A549 (cell line): ENCODE measurements around the gene FAM20C. TPM values are rescaled to one million over a fixed set of nuclear protein-coding genes. Genes with fewer than 3 reads are reported as not detected.

Experiments
- ATAC-seq, 2 experiments: fragments of 200-7000 bp in 1 of 2; fragments of >200 bp in 1 of 2; cut with Nextera tagmentation in 1 of 2; cut with Tn5 transposase in 1 of 2; 3 replicates each; pipeline versions ENCODE4 v1.8.0 to v1.9.1; 2018 to 2020; ENCODE audit warnings: mild to moderate bottlenecking in 1 of 2, moderate library complexity in 1 of 2
- CTCF ChIA-PET: fragments of 300-600 bp; sonication (Branson Sonifier 250); formaldehyde crosslinking; extraction: SDS; loops from one replicate; lab custom pipeline; 2021; ENCODE audit warnings: antibody characterized with exemption, inconsistent platforms; lab: Yijun Ruan, JAX
- POLR2A ChIA-PET: fragments of 350-600 bp; formaldehyde crosslinking; extraction: SDS; loops from one replicate; lab custom pipeline; 2021; ENCODE audit warnings: antibody characterized with exemption, inconsistent platforms; lab: Yijun Ruan, JAX
- DNase-seq, 2 experiments: peaks; one replicate each; pipeline versions ENCODE4 v3.0.0 to v3.0.0-alpha.2; 2011 to 2016; ENCODE audit warnings: low read depth in 1 of 2, low spot score in 1 of 2
- FAIRE-seq: peaks from 2 replicates; lab custom pipeline; 2011; peaks lifted over from hg19 to GRCh38; lab: Jason Lieb, UNC
- H3K27ac ChIP-seq, 2 experiments: fragments of >200 bp; sonication (Bioruptor Twin); formaldehyde crosslinking; 3 replicates each; pipeline ENCODE4 v1.5.1; 2016 to 2017
- H3K4me1 ChIP-seq: fragments of >200 bp; sonication (Bioruptor Twin); formaldehyde crosslinking; 3 replicates; pipeline ENCODE4 v1.6.1; 2016
- H3K4me2 ChIP-seq: fragments of >200 bp; sonication (Bioruptor Twin); formaldehyde crosslinking; 3 replicates; pipeline ENCODE4 v1.6.1; 2016
- H3K4me3 ChIP-seq: fragments of >200 bp; sonication (Bioruptor Twin); formaldehyde crosslinking; 3 replicates; pipeline ENCODE4 v1.5.1; 2016
- H3K9me3 ChIP-seq: fragments of >200 bp; sonication (Bioruptor Twin); formaldehyde crosslinking; 3 replicates; pipeline ENCODE4 v1.6.1; 2016
- BCL3 ChIP-seq: fragments of >200 bp; sonication (Bioruptor Twin); formaldehyde crosslinking; IDR thresholded peaks from 3 replicates; pipeline ENCODE4 v1.6.1; 2016
- FOSL2 ChIP-seq, 2 experiments: fragments of 450-650 bp in 1 of 2; fragments of >200 bp in 1 of 2; sonication (Bioruptor Twin) in 1 of 2; formaldehyde crosslinking; IDR thresholded peaks; 2 replicates each; pipeline versions ENCODE4 v1.5.0 to v1.6.1; 2016 to 2020; ENCODE audit warnings: mild to moderate bottlenecking in 1 of 2, moderate library complexity in 1 of 2
- GATA3 ChIP-seq: IDR thresholded peaks from 2 replicates; pipeline ENCODE4 v1.6.1; 2012; ENCODE audit warnings: borderline replicate concordance
- HOXB13 ChIP-seq: fragments of 250-450 bp; sonication (Bioruptor Pico); IDR thresholded peaks from 2 replicates; pipeline ENCODE4 v1.5.0; 2020; ENCODE audit warnings: low read depth, mild to moderate bottlenecking, moderate library complexity
- HOXB5 ChIP-seq: fragments of 250-450 bp; sonication (Bioruptor Pico); IDR thresholded peaks from 2 replicates; pipeline ENCODE4 v1.5.0; 2020; ENCODE audit warnings: mild to moderate bottlenecking, moderate library complexity
- KDM1A ChIP-seq: fragments of 200-600 bp; sonication (generic); IDR thresholded peaks from 2 replicates; pipeline ENCODE4 v1.6.1; 2016; ENCODE audit warnings: low read depth, mild to moderate bottlenecking
- NFE2L2 ChIP-seq: fragments of 150-350 bp; conservative IDR thresholded peaks from 2 replicates; pipeline ENCODE4 v1.6.1; 2014; ENCODE audit warnings: low read length
- PHF8 ChIP-seq: fragments of 200-600 bp; sonication (generic); IDR thresholded peaks from 2 replicates; pipeline ENCODE4 v1.6.1; 2016; ENCODE audit warnings: low read depth, mild to moderate bottlenecking, antibody characterized with exemption, moderate library complexity, borderline replicate concordance
- SREBF2 ChIP-seq: fragments of 450-650 bp; IDR thresholded peaks from 2 replicates; pipeline ENCODE4 v1.6.1; 2014; ENCODE audit warnings: mild to moderate bottlenecking, moderate library complexity
- TFCP2L1 ChIP-seq: fragments of 250-450 bp; sonication (Bioruptor Pico); IDR thresholded peaks from 2 replicates; pipeline ENCODE4 v1.5.0; 2021; ENCODE audit warnings: mild to moderate bottlenecking
- TP53 ChIP-seq: fragments of 250-450 bp; sonication (Bioruptor Pico); IDR thresholded peaks from 2 replicates; pipeline ENCODE4 v1.5.0; 2021; ENCODE audit warnings: mild to moderate bottlenecking, moderate library complexity
- ZFP36 ChIP-seq: fragments of 450-650 bp; IDR thresholded peaks from 2 replicates; pipeline ENCODE4 v1.6.1; 2014; ENCODE audit warnings: borderline replicate concordance; ENCODE audit not compliant: partially characterized antibody
- ZSCAN20 ChIP-seq: fragments of 250-450 bp; sonication (Bioruptor Pico); IDR thresholded peaks from 2 replicates; pipeline ENCODE4 v1.8.0; 2022; ENCODE audit warnings: mild to moderate bottlenecking, moderate library complexity
- WGBS: methylation state at CpG from one replicate; pipeline ENCODE4 v1.1.6; 2017; ENCODE audit errors: missing lambda C conversion rate; 5-methylcytosine and 5-hydroxymethylcytosine counted together
- polyA plus RNA-seq, 4 experiments: library from polyadenylated mRNA; depleted of rRNA in 3 of 4; stranded (reverse); fragments of >200 nt; fragmentation: RNase III in 1 of 4; extraction: RNeasy Plus Mini Kit Qiagen cat#74134 plus additional on column Dnase treatment in 1 of 4; gene quantifications; 2 replicates in 3 of 4; 3 replicates in 1 of 4; pipeline ENCODE4 v1.2.3, GENCODE V29; 2011 to 2017
- TF ChIP-seq, protein P1 (sequence below): fragments of >200 bp; sonication (Bioruptor Twin); formaldehyde crosslinking; IDR thresholded peaks from 3 replicates; pipeline ENCODE4 v1.5.1; 2016
- TF ChIP-seq, protein P2 (sequence below): fragments of 200-600 bp; sonication (generic); IDR thresholded peaks from 2 replicates; pipeline ENCODE4 v1.6.1; 2016; ENCODE audit warnings: antibody characterized with exemption, mild to moderate bottlenecking, moderate library complexity

The FAM20C gene
- polyA plus RNA-seq, 2 of the 4 experiments (the other 2 are of a cell fraction): 5.6 to 20.3 TPM

DNA sequence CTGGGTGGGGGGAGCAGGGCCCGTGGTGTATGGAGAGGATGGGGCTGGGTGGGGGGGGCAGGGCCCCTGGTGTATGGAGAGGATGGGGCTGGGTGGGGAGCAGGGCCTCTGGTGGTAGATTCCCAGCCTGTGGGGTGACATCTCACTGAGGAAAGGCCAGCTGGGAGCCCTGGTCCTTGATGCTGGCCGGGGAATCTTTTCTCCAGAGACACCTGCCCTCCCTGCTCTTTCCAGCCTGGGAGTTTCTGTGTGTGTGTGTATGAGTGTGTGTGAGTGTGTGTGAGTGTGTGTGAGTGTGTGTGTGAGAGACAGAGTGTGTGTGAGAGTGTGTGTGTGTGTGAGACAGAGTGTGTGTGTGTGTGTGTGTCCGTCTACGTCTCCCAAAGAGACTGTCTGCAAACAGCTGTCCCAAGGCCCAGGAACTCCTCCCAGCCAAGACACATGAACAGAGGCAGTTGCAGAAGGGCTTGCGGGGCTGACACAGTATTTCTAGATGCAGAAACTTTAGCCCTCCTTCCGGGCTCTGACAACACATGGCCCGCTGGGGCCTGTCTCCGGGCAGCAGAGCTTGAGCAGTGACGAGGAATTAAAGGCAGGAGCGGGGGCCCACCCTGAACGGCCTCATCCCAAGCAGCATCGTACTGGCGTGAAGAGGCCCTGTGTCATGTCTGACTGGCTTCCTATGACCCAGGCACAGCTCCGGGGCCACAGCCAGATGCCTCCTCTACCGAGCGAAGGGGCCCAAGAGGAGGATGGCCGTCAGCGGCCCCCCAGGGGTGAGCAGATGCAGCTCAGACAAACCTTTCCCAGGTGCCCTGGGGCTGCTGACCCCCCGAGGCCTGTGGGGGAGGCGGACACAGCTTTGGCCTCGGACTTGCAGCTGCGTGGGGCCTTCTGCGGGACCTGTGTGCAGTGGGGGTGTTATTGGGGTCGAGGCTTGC is 24.3 kb downstream of the FAM20C start (continued):
- TF ChIP-seq, protein P1, sequence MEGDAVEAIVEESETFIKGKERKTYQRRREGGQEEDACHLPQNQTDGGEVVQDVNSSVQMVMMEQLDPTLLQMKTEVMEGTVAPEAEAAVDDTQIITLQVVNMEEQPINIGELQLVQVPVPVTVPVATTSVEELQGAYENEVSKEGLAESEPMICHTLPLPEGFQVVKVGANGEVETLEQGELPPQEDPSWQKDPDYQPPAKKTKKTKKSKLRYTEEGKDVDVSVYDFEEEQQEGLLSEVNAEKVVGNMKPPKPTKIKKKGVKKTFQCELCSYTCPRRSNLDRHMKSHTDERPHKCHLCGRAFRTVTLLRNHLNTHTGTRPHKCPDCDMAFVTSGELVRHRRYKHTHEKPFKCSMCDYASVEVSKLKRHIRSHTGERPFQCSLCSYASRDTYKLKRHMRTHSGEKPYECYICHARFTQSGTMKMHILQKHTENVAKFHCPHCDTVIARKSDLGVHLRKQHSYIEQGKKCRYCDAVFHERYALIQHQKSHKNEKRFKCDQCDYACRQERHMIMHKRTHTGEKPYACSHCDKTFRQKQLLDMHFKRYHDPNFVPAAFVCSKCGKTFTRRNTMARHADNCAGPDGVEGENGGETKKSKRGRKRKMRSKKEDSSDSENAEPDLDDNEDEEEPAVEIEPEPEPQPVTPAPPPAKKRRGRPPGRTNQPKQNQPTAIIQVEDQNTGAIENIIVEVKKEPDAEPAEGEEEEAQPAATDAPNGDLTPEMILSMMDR: no peak
- TF ChIP-seq GATA3 (no peak), PHF8 (no peak)

- H3K9me3 ChIP-seq: no peaks in the 10 kb centered on the region
- no peak for DNase-seq
- POLR2A ChIA-PET: no interaction called here
- no peak for TF ChIP-seq KDM1A
- TF ChIP-seq, all 56 proteins: peak for 0
- Histone ChIP-seq H3K27ac (no peak overlapping the region), H3K4me2 (no peak overlapping the region), H3K4me1 (peaks cover 18% of the 10 kb centered on the region), H3K4me3 (no peak overlapping the region)
- FAIRE-seq: no peak
- no peak for ATAC-seq
- 97% methylated on average over 18 of the region's 21 CpGs for WGBS
- CTCF ChIA-PET: interaction anchor here (1.2 to 1.3 kb wide), 2 partner anchors 14 to 115 kb away, joined by 3 to 5 read pairs; no protein-coding TSS in a partner anchor
These were observed 25.4 kb downstream of the FAM20C start for GRCh38 chr7:217781-218180.

GRCh38 chr7:218316-218715 is 25.9 kb downstream of the FAM20C start:
- TF ChIP-seq, protein P2, sequence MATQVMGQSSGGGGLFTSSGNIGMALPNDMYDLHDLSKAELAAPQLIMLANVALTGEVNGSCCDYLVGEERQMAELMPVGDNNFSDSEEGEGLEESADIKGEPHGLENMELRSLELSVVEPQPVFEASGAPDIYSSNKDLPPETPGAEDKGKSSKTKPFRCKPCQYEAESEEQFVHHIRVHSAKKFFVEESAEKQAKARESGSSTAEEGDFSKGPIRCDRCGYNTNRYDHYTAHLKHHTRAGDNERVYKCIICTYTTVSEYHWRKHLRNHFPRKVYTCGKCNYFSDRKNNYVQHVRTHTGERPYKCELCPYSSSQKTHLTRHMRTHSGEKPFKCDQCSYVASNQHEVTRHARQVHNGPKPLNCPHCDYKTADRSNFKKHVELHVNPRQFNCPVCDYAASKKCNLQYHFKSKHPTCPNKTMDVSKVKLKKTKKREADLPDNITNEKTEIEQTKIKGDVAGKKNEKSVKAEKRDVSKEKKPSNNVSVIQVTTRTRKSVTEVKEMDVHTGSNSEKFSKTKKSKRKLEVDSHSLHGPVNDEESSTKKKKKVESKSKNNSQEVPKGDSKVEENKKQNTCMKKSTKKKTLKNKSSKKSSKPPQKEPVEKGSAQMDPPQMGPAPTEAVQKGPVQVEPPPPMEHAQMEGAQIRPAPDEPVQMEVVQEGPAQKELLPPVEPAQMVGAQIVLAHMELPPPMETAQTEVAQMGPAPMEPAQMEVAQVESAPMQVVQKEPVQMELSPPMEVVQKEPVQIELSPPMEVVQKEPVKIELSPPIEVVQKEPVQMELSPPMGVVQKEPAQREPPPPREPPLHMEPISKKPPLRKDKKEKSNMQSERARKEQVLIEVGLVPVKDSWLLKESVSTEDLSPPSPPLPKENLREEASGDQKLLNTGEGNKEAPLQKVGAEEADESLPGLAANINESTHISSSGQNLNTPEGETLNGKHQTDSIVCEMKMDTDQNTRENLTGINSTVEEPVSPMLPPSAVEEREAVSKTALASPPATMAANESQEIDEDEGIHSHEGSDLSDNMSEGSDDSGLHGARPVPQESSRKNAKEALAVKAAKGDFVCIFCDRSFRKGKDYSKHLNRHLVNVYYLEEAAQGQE: no peak
- TF ChIP-seq HOXB5 (no peak), TFCP2L1 (CRISPR knock-in tag) (no peak), HOXB13 (no peak), NFE2L2 (no peak), TP53 (no peak), SREBF2 (no peak), BCL3 (no peak), FOSL2 (IDR thresholded peaks at IDR 0.05) (no peak), FOSL2 (CRISPR knock-in tag; IDR thresholded peaks at IDR 0.05) (no peak), ZSCAN20 (CRISPR knock-in tag) (no peak), ZFP36 (no peak), GATA3 (no peak)
- Histone ChIP-seq H3K4me2 (no peak overlapping the region), H3K4me1 (peaks cover 18% of the 10 kb centered on the region), H3K27ac (no peak overlapping the region), H3K9me3 (no peaks in the 10 kb centered on the region), H3K4me3 (no peak overlapping the region)
- DNase-seq (no peak), ATAC-seq (no peak), FAIRE-seq (no peak)
- CTCF ChIA-PET: interaction anchor here (1.3 kb wide), 1 partner anchor 14 kb away, joined by 3 read pairs; no protein-coding TSS in a partner anchor
- POLR2A ChIA-PET: no interaction called here
- WGBS: 90% methylated on average over 8 of the region's 24 CpGs
